ENCODE measurements around the gene VRK2. TPM values are rescaled to one million over a fixed set of nuclear protein-coding genes. Genes with fewer than 3 reads are reported as not detected.

Gene VRK2
- total RNA-seq, 3 donors from 2014 or later = 26.9 to 34.0 (median 28.2) TPM

- no peak for DNase-seq (ENCODE audit: low spot score in 2 of 2)
- intact Hi-C loops (cut with DNase I; ENCODE audit: low total_unique reads) = no loop called here
These were observed 849 bp upstream of the VRK2 start for GRCh38 chr2:58045580-58046334.

DNA sequence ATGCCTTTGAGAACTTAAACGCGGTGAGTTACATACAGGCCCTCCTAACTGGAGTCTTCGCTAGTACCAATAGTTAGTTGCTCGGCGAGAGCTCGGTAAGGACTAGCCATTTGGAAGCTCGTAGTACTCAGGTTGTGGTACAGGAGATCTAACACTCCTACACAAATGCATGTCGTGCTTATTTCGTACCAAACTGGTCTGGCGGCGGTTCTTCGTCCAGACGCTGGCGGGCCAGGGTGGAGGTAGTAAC is 346 bp upstream of the VRK2 start:
- TF ChIP-seq, protein P1, sequence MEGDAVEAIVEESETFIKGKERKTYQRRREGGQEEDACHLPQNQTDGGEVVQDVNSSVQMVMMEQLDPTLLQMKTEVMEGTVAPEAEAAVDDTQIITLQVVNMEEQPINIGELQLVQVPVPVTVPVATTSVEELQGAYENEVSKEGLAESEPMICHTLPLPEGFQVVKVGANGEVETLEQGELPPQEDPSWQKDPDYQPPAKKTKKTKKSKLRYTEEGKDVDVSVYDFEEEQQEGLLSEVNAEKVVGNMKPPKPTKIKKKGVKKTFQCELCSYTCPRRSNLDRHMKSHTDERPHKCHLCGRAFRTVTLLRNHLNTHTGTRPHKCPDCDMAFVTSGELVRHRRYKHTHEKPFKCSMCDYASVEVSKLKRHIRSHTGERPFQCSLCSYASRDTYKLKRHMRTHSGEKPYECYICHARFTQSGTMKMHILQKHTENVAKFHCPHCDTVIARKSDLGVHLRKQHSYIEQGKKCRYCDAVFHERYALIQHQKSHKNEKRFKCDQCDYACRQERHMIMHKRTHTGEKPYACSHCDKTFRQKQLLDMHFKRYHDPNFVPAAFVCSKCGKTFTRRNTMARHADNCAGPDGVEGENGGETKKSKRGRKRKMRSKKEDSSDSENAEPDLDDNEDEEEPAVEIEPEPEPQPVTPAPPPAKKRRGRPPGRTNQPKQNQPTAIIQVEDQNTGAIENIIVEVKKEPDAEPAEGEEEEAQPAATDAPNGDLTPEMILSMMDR (IDR thresholded peaks at IDR 0.05) = no peak
- TF ChIP-seq POLR2A (IDR thresholded peaks at IDR 0.05) = no peak
- no peak for TF ChIP-seq POLR2AphosphoS5 (IDR thresholded peaks at IDR 0.05)
- H3K4me1 ChIP-seq = no peaks in the 10 kb centered on the region
- no peak for DNase-seq (ENCODE audit: low spot score in 2 of 2)
- peak overlapping the region; percentile 96 to 99 for H3K27ac ChIP-seq
- H3K4me3 ChIP-seq = peak overlapping the region; percentile 80 to 93 (median 81)
- H3K27me3 ChIP-seq = no peaks in the 10 kb centered on the region
- no peaks in the 10 kb centered on the region for H3K36me3 ChIP-seq
- H3K9me3 ChIP-seq = no peaks in the 10 kb centered on the region
- intact Hi-C loops (cut with DNase I; ENCODE audit: low total_unique reads) = no loop called here

More at GRCh38 chr2:58045580-58046334, 849 bp upstream of the VRK2 start:
- H3K4me1 ChIP-seq = no peaks in the 10 kb centered on the region
- H3K36me3 ChIP-seq = no peaks in the 10 kb centered on the region
- H3K4me3 ChIP-seq = peak overlapping the region; percentile 80 to 93 (median 81)
- no peaks in the 10 kb centered on the region for H3K9me3 ChIP-seq
- H3K27me3 ChIP-seq = no peaks in the 10 kb centered on the region
- TF ChIP-seq POLR2A (IDR thresholded peaks at IDR 0.05) = no peak
- TF ChIP-seq, protein P1 (IDR thresholded peaks at IDR 0.05) = no peak
- TF ChIP-seq POLR2AphosphoS5 (IDR thresholded peaks at IDR 0.05) = no peak
- peak overlapping the region; percentile 96 to 99 for H3K27ac ChIP-seq

DNA sequence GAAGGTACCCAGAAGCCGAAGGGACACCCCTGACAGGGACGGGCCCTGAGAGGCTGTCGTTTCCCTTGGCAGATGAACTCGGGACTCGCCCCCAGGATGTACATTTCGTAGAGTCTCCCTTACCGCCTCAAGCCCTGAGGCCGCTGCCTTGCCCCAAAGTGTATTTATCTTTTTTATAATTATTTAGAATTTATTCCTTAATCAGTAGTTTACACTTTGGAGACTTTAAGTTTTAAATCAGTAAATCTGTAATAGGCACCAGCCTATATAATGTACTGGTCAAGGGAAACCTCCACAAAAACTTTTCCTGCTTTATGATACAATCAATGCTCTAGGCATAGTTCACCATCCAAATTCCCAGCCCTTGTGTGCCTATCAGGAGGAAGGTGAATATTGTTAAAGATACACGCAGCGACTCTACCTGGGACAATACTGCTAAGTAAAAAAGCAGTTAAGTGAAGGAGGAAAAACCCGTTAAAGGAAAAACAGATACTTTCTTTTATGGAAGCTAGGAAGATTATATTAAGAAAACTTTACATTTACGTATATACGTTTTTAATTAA is 848 bp downstream of the VRK2 start:
- TF ChIP-seq POLR2A (IDR thresholded peaks at IDR 0.05) (no peak), POLR2AphosphoS5 (IDR thresholded peaks at IDR 0.05) (no peak)
- TF ChIP-seq, protein P1 (IDR thresholded peaks at IDR 0.05) = no peak
- no peaks in the 10 kb centered on the region for H3K36me3 ChIP-seq
- H3K9me3 ChIP-seq = no peaks in the 10 kb centered on the region
- DNase-seq (ENCODE audit: low spot score in 2 of 2) = no peak
- H3K27me3 ChIP-seq = no peaks in the 10 kb centered on the region
- H3K4me1 ChIP-seq = no peaks in the 10 kb centered on the region
- H3K27ac ChIP-seq = peak overlapping the region; percentile 96 to 99
- peak overlapping the region; percentile 80 to 93 (median 81) for H3K4me3 ChIP-seq
- intact Hi-C loops (cut with DNase I; ENCODE audit: low total_unique reads) = no loop called here

- no peaks in the 10 kb centered on the region for H3K4me1 ChIP-seq
- DNase-seq (ENCODE audit: low spot score in 2 of 2) = no peak
- intact Hi-C loops (cut with DNase I; ENCODE audit: low total_unique reads) = no loop called here
- TF ChIP-seq, protein P1 (IDR thresholded peaks at IDR 0.05) = no peak
- TF ChIP-seq POLR2AphosphoS5 (IDR thresholded peaks at IDR 0.05) (no peak), POLR2A (IDR thresholded peaks at IDR 0.05) (no peak)
- peak overlapping the region in 1 of 2 donors; percentile 48 for H3K27ac ChIP-seq
- H3K9me3 ChIP-seq = no peaks in the 10 kb centered on the region
- peak overlapping the region in 2 of 3 donors; percentile 81 to 93 for H3K4me3 ChIP-seq
- no peaks in the 10 kb centered on the region for H3K27me3 ChIP-seq
- no peaks in the 10 kb centered on the region for H3K36me3 ChIP-seq
These were observed 1.4 kb downstream of the VRK2 start for GRCh38 chr2:58047961-58048360.

DNA sequence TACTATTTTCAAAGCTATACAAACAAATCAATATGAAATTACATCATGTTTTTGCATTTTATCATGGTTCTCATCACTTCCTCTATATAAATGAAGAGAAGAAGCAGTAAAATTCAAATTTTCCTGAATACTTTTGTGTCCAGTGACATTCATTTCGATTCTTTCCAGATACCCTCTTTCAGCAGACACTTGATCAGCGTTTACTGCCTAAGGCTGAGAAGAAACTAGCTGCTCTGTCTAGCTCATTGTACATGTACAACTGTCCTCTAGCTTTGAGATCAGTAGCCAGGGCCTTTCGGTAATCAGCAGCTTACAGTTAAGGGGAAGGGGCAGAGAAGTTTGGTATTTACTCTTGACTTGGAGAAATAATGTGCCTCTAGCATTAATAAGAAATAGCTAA is 4.8 kb downstream of the VRK2 start:
- H3K36me3 ChIP-seq = no peaks in the 10 kb centered on the region
- DNase-seq (ENCODE audit: low spot score in 2 of 2) = no peak
- H3K27me3 ChIP-seq = no peaks in the 10 kb centered on the region
- H3K4me1 ChIP-seq = no peaks in the 10 kb centered on the region
- H3K9me3 ChIP-seq = no peaks in the 10 kb centered on the region
- no peak overlapping the region for H3K4me3 ChIP-seq
- H3K27ac ChIP-seq = no peak overlapping the region
- intact Hi-C loops (cut with DNase I; ENCODE audit: low total_unique reads) = no loop called here
- TF ChIP-seq POLR2AphosphoS5 (IDR thresholded peaks at IDR 0.05) (no peak), POLR2A (IDR thresholded peaks at IDR 0.05) (no peak)
- TF ChIP-seq, protein P1 (IDR thresholded peaks at IDR 0.05) = no peak

All from breast epithelium (tissue), 4 donors.